Activated T-helper 17 cell treated with anti-CD3 and anti-CD28 coated beads, Interleukin-2, amount 50 U/mL, for 72 hours (primary cell): ENCODE measurements around the gene SOHLH1. TPM values are rescaled to one million over a fixed set of nuclear protein-coding genes. Genes with fewer than 3 reads are reported as not detected.

Source experiments
- ATAC-seq: fragments of 150-1000 bp; cut with Tn5 transposase; replicated peaks from 2 replicates; pipeline ENCODE4 v1.10.0; 2021; ENCODE audit warnings: mild to moderate bottlenecking, moderate library complexity
- H3K27ac Mint-ChIP-seq: one replicate; pipeline ENCODE4 v1.8.0; 2022; ENCODE audit warnings: mixed read lengths
- H3K27me3 Mint-ChIP-seq: one replicate; pipeline ENCODE4 v1.8.0; 2022; ENCODE audit warnings: mixed read lengths
- H3K36me3 Mint-ChIP-seq: one replicate; pipeline ENCODE4 v1.8.0; 2022; ENCODE audit warnings: low read depth, mild to moderate bottlenecking, mixed read lengths
- H3K4me1 Mint-ChIP-seq: one replicate; pipeline ENCODE4 v1.8.0; 2022; ENCODE audit warnings: mixed read lengths
- H3K4me3 Mint-ChIP-seq: one replicate; pipeline ENCODE4 v1.8.0; 2022; ENCODE audit warnings: mild to moderate bottlenecking, mixed read lengths
- H3K9me3 Mint-ChIP-seq: one replicate; pipeline ENCODE4 v1.8.0; 2022; ENCODE audit warnings: mixed read lengths
- total RNA-seq, 2 donors: library from RNA; stranded (reverse); gene quantifications; one replicate each; pipeline ENCODE4 v1.2.3, GENCODE V29; 2022

The SOHLH1 gene
- not detected for total RNA-seq

GRCh38 chr9:135699440-135699839 lies at the start of gene SOHLH1:
Gene SOHLH1 (minus strand): TSS chr9:135699481. CDS start chr9:135699467, 14 bp downstream.
- Mint-ChIP-seq H3K4me3 (no peak within 1 kb of the TSS), H3K36me3 (no peaks in the 10 kb centered on the region), H3K9me3 (no peaks in the 10 kb centered on the region), H3K27me3 (no peaks in the 10 kb centered on the region), H3K27ac (no peak within 1 kb of the TSS), H3K4me1 (no peaks in the 10 kb centered on the region)
- ATAC-seq, result no peak

- no peaks in the 10 kb centered on the region for H3K4me1 Mint-ChIP-seq
- no peaks in the 10 kb centered on the region for H3K9me3 Mint-ChIP-seq
- ATAC-seq, result no peak
- no peak overlapping the region for H3K27ac Mint-ChIP-seq
- H3K27me3 Mint-ChIP-seq, result peaks cover 9% of the 10 kb centered on the region
- H3K36me3 Mint-ChIP-seq, result no peaks in the 10 kb centered on the region
- no peak overlapping the region for H3K4me3 Mint-ChIP-seq
Observed at GRCh38 chr9:135748676-135749075, 49.4 kb upstream of the SOHLH1 start.

GRCh38 chr9:135747311-135747710 lies 48.0 kb upstream of the SOHLH1 start:
- no peak for ATAC-seq
- H3K36me3 Mint-ChIP-seq, result no peaks in the 10 kb centered on the region
- H3K9me3 Mint-ChIP-seq, result no peaks in the 10 kb centered on the region
- peaks cover 6% of the 10 kb centered on the region for H3K27me3 Mint-ChIP-seq
- no peaks in the 10 kb centered on the region for H3K4me1 Mint-ChIP-seq
- no peak overlapping the region for H3K27ac Mint-ChIP-seq
- H3K4me3 Mint-ChIP-seq, result no peak overlapping the region

GRCh38 chr9:135746565-135746964 lies 47.3 kb upstream of the SOHLH1 start:
- no peaks in the 10 kb centered on the region for H3K36me3 Mint-ChIP-seq
- no peak overlapping the region for H3K27ac Mint-ChIP-seq
- peaks cover 4% of the 10 kb centered on the region for H3K27me3 Mint-ChIP-seq
- H3K4me3 Mint-ChIP-seq, result no peak overlapping the region
- no peak for ATAC-seq
- H3K9me3 Mint-ChIP-seq, result no peaks in the 10 kb centered on the region
- H3K4me1 Mint-ChIP-seq, result no peaks in the 10 kb centered on the region

GRCh38 chr9:135745686-135746324 lies 46.5 kb upstream of the SOHLH1 start:
- Mint-ChIP-seq H3K27me3 (peaks cover 4% of the 10 kb centered on the region), H3K9me3 (no peaks in the 10 kb centered on the region), H3K36me3 (no peaks in the 10 kb centered on the region), H3K27ac (no peak overlapping the region), H3K4me3 (no peak overlapping the region), H3K4me1 (no peaks in the 10 kb centered on the region)
- ATAC-seq, result no peak

GRCh38 chr9:135745189-135745588 lies 45.9 kb upstream of the SOHLH1 start:
- ATAC-seq, result no peak
- no peaks in the 10 kb centered on the region for H3K36me3 Mint-ChIP-seq

GRCh38 chr9:135744333-135745070 lies 45.2 kb upstream of the SOHLH1 start:
- Mint-ChIP-seq H3K36me3 (no peaks in the 10 kb centered on the region), H3K4me1 (no peaks in the 10 kb centered on the region), H3K27ac (no peak overlapping the region), H3K9me3 (no peaks in the 10 kb centered on the region), H3K4me3 (no peak overlapping the region), H3K27me3 (peaks cover 6% of the 10 kb centered on the region)
- ATAC-seq, result no peak

More at GRCh38 chr9:135745189-135745588, 45.9 kb upstream of the SOHLH1 start:
- H3K4me1 Mint-ChIP-seq, result no peaks in the 10 kb centered on the region
- H3K4me3 Mint-ChIP-seq, result no peak overlapping the region
- H3K9me3 Mint-ChIP-seq, result no peaks in the 10 kb centered on the region
- H3K27ac Mint-ChIP-seq, result no peak overlapping the region
- peaks cover 4% of the 10 kb centered on the region for H3K27me3 Mint-ChIP-seq

GRCh38 chr9:135743546-135744332 lies 44.5 kb upstream of the SOHLH1 start:
- H3K4me1 Mint-ChIP-seq, result no peaks in the 10 kb centered on the region
- no peak overlapping the region for H3K27ac Mint-ChIP-seq
- H3K27me3 Mint-ChIP-seq, result peaks cover 9% of the 10 kb centered on the region
- no peaks in the 10 kb centered on the region for H3K36me3 Mint-ChIP-seq
- H3K4me3 Mint-ChIP-seq, result no peak overlapping the region
- no peaks in the 10 kb centered on the region for H3K9me3 Mint-ChIP-seq
- no peak for ATAC-seq

GRCh38 chr9:135743021-135743420 lies 43.7 kb upstream of the SOHLH1 start:
- H3K36me3 Mint-ChIP-seq, result no peaks in the 10 kb centered on the region

GRCh38 chr9:135741276-135742219 lies 42.3 kb upstream of the SOHLH1 start:
- H3K9me3 Mint-ChIP-seq, result no peaks in the 10 kb centered on the region

More at GRCh38 chr9:135743021-135743420, 43.7 kb upstream of the SOHLH1 start:
- H3K27ac Mint-ChIP-seq, result no peak overlapping the region
- no peaks in the 10 kb centered on the region for H3K4me1 Mint-ChIP-seq
- no peaks in the 10 kb centered on the region for H3K9me3 Mint-ChIP-seq
- no peak overlapping the region for H3K4me3 Mint-ChIP-seq
- ATAC-seq, result no peak
- peaks cover 9% of the 10 kb centered on the region for H3K27me3 Mint-ChIP-seq

GRCh38 chr9:135739271-135740220 lies 40.3 kb upstream of the SOHLH1 start:
- no peaks in the 10 kb centered on the region for H3K36me3 Mint-ChIP-seq
- H3K27ac Mint-ChIP-seq, result no peak overlapping the region
- H3K27me3 Mint-ChIP-seq, result peaks cover 14% of the 10 kb centered on the region
- H3K4me3 Mint-ChIP-seq, result no peak overlapping the region
- H3K4me1 Mint-ChIP-seq, result no peaks in the 10 kb centered on the region
- no peaks in the 10 kb centered on the region for H3K9me3 Mint-ChIP-seq
- ATAC-seq, result no peak

More at GRCh38 chr9:135741276-135742219, 42.3 kb upstream of the SOHLH1 start:
- no peaks in the 10 kb centered on the region for H3K36me3 Mint-ChIP-seq
- no peaks in the 10 kb centered on the region for H3K4me1 Mint-ChIP-seq
- H3K27ac Mint-ChIP-seq, result no peak overlapping the region
- no peak for ATAC-seq
- H3K27me3 Mint-ChIP-seq, result peaks cover 14% of the 10 kb centered on the region
- H3K4me3 Mint-ChIP-seq, result no peak overlapping the region

GRCh38 chr9:135737840-135738521 lies 38.7 kb upstream of the SOHLH1 start:
- H3K4me1 Mint-ChIP-seq, result no peaks in the 10 kb centered on the region
- peaks cover 17% of the 10 kb centered on the region for H3K27me3 Mint-ChIP-seq
- ATAC-seq, result no peak
- no peak overlapping the region for H3K4me3 Mint-ChIP-seq
- no peak overlapping the region for H3K27ac Mint-ChIP-seq
- H3K9me3 Mint-ChIP-seq, result no peaks in the 10 kb centered on the region
- no peaks in the 10 kb centered on the region for H3K36me3 Mint-ChIP-seq
